ENCODE data around the gene EIF4B. TPM values are rescaled to one million over a fixed set of nuclear protein-coding genes. Genes with fewer than 3 reads are reported as not detected.

Gene EIF4B
- total and polyA plus RNA-seq, 9 of the 15 experiments (the other 6 are each of a cell fraction or from before 2014, with no cell fraction given): 138 to 669 (median 552) TPM

DNA sequence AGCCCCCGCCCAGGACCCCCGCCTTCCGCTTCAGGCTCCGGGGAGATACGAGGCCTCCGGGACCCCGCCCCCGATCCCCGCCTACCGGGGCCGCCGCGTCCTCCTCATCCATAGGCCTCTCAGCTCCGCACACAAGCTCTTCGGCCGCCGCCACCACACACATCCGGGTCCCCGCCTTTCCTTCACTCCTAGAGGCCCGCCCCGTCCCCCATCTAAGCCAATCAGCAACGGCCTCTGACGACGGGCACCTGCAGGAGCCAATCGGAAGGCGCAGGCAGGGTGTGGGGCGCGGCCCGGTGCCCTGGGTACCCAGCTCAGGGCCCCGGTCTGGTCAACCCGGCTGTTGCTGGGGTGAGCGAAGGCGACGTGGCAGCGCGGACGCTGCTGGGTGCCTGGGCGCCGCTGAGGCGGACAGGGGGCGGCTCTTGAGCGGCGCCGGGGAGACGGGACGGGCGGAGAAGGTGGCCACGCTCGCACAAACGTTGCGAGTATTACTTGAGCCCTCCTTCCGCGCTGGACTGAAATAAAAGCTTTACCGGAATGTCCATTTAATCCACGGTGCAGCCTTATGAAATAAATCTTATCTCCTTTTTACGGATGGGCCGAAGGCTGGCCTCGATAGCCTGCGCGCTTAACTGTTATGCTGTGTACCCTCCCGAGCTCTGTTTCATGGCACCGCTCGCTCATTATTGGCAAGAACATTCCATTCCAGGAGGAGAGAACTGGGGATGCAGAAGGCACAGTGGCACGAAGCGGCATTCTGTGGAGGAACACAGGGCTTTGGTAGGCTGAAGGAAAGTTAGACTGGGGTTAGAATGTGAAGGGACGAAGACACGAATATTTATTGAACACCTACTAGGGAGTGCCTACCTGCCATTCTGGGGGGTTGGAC, 73.2 kb downstream of the EIF4B start, which contains the start of gene SPRYD3 (continued):
- TF ChIP-seq SMARCE1 (IDR thresholded peaks at IDR 0.05): no peak
- no peak for TF ChIP-seq HLTF (IDR thresholded peaks at IDR 0.05)
- no peak; the same call in 1 of the 2 replicates for TF ChIP-seq ZNF134 (CRISPR knock-in tag; conservative IDR thresholded peaks at IDR 0.05)
- no peak for TF ChIP-seq MCM2 (IDR thresholded peaks at IDR 0.05; ENCODE audit: low read depth)
- no peak for TF ChIP-seq STAT5A (IDR thresholded peaks at IDR 0.05; ENCODE audit: borderline replicate concordance, low read length)
- peak; percentile 66 for TF ChIP-seq MYNN (IDR thresholded peaks at IDR 0.05)
- no peak for TF ChIP-seq MYNN (CRISPR knock-in tag; IDR thresholded peaks at IDR 0.05)
- TF ChIP-seq EP300 (IDR thresholded peaks at IDR 0.05; ENCODE audit: low read length): no peak
- TF ChIP-seq, protein P1, sequence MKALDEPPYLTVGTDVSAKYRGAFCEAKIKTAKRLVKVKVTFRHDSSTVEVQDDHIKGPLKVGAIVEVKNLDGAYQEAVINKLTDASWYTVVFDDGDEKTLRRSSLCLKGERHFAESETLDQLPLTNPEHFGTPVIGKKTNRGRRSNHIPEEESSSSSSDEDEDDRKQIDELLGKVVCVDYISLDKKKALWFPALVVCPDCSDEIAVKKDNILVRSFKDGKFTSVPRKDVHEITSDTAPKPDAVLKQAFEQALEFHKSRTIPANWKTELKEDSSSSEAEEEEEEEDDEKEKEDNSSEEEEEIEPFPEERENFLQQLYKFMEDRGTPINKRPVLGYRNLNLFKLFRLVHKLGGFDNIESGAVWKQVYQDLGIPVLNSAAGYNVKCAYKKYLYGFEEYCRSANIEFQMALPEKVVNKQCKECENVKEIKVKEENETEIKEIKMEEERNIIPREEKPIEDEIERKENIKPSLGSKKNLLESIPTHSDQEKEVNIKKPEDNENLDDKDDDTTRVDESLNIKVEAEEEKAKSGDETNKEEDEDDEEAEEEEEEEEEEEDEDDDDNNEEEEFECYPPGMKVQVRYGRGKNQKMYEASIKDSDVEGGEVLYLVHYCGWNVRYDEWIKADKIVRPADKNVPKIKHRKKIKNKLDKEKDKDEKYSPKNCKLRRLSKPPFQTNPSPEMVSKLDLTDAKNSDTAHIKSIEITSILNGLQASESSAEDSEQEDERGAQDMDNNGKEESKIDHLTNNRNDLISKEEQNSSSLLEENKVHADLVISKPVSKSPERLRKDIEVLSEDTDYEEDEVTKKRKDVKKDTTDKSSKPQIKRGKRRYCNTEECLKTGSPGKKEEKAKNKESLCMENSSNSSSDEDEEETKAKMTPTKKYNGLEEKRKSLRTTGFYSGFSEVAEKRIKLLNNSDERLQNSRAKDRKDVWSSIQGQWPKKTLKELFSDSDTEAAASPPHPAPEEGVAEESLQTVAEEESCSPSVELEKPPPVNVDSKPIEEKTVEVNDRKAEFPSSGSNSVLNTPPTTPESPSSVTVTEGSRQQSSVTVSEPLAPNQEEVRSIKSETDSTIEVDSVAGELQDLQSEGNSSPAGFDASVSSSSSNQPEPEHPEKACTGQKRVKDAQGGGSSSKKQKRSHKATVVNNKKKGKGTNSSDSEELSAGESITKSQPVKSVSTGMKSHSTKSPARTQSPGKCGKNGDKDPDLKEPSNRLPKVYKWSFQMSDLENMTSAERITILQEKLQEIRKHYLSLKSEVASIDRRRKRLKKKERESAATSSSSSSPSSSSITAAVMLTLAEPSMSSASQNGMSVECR (CRISPR knock-in tag; IDR thresholded peaks at IDR 0.05): no peak
- TF ChIP-seq CBX1 (IDR thresholded peaks at IDR 0.05; ENCODE audit: low read depth): no peak
- TF ChIP-seq, protein P2, sequence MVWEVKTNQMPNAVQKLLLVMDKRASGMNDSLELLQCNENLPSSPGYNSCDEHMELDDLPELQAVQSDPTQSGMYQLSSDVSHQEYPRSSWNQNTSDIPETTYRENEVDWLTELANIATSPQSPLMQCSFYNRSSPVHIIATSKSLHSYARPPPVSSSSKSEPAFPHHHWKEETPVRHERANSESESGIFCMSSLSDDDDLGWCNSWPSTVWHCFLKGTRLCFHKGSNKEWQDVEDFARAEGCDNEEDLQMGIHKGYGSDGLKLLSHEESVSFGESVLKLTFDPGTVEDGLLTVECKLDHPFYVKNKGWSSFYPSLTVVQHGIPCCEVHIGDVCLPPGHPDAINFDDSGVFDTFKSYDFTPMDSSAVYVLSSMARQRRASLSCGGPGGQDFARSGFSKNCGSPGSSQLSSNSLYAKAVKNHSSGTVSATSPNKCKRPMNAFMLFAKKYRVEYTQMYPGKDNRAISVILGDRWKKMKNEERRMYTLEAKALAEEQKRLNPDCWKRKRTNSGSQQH (CRISPR knock-in tag; IDR thresholded peaks at IDR 0.05): 0 out of 2 replicates have a peak, but pooled peaks have one; percentile 9
- no peak for TF ChIP-seq HNRNPUL1 (IDR thresholded peaks at IDR 0.05; ENCODE audit: low read length)
- TF ChIP-seq TAF15 (IDR thresholded peaks at IDR 0.05; ENCODE audit: low read depth, low read length): no peak
- peak; percentile 71 for TF ChIP-seq CXXC5 (CRISPR knock-in tag; IDR thresholded peaks at IDR 0.05)
- TF ChIP-seq TAF7 (tag; IDR thresholded peaks at IDR 0.05): no peak
- no peak for TF ChIP-seq RUNX1 (IDR thresholded peaks at IDR 0.05; ENCODE audit: low read depth)
- TF ChIP-seq, protein P3, sequence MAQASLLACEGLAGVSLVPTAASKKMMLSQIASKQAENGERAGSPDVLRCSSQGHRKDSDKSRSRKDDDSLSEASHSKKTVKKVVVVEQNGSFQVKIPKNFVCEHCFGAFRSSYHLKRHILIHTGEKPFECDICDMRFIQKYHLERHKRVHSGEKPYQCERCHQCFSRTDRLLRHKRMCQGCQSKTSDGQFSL (CRISPR knock-in tag; IDR thresholded peaks at IDR 0.05): no peak
- TF ChIP-seq, protein P3 (tag; IDR thresholded peaks at IDR 0.05): no peak
- no peak for TF ChIP-seq ZNF197 (CRISPR knock-in tag; IDR thresholded peaks at IDR 0.05; ENCODE audit: low read depth)
- no peak for TF ChIP-seq BRCA1 (IDR thresholded peaks at IDR 0.05)
- TF ChIP-seq BRCA1 (CRISPR knock-in tag; IDR thresholded peaks at IDR 0.05): no peak
- TF ChIP-seq, protein P4, sequence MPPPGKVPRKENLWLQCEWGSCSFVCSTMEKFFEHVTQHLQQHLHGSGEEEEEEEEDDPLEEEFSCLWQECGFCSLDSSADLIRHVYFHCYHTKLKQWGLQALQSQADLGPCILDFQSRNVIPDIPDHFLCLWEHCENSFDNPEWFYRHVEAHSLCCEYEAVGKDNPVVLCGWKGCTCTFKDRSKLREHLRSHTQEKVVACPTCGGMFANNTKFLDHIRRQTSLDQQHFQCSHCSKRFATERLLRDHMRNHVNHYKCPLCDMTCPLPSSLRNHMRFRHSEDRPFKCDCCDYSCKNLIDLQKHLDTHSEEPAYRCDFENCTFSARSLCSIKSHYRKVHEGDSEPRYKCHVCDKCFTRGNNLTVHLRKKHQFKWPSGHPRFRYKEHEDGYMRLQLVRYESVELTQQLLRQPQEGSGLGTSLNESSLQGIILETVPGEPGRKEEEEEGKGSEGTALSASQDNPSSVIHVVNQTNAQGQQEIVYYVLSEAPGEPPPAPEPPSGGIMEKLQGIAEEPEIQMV (tag; conservative IDR thresholded peaks at IDR 0.05; ENCODE audit: low read depth): no peak
- no peak; the same call in 1 of the 2 replicates for TF ChIP-seq EGR1 (conservative IDR thresholded peaks at IDR 0.05)
